GM21381 (cell line): ENCODE data around the gene STRIP2.
"Not testable (repeated sequence)": the region's sequence is repeated elsewhere in the genome, so short reads cannot be mapped to it uniquely, and the experiment has no call there.

Source experiments
- ATAC-seq: cut with Tn5 transposase; IDR thresholded peaks from one replicate; pipeline ENCODE4 v1.9.1; 2021; ENCODE audit warnings: mild to moderate bottlenecking, moderate library complexity; ENCODE audit not compliant: unreplicated experiment

The STRIP2 gene

DNA sequence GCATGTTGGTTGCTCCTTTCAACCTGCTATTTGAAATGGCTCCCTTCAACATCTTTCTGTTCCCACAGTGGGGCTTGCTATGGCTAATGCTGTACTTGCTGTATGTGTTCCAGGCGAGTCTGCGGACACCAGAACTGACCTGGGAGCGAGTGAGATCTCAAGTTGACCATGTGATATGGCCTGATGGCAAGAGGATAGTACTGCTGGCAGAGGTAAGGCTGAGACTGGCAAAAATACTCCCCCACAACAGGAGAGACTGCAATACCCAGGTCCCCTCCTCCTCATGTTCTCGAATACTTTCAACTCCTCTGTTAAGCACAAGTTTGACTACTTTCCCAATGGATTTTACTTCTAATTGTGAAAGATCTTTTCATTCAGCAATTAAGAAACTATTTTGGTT is 11.5 kb upstream of the STRIP2 start:
- ATAC-seq: no peak

DNA sequence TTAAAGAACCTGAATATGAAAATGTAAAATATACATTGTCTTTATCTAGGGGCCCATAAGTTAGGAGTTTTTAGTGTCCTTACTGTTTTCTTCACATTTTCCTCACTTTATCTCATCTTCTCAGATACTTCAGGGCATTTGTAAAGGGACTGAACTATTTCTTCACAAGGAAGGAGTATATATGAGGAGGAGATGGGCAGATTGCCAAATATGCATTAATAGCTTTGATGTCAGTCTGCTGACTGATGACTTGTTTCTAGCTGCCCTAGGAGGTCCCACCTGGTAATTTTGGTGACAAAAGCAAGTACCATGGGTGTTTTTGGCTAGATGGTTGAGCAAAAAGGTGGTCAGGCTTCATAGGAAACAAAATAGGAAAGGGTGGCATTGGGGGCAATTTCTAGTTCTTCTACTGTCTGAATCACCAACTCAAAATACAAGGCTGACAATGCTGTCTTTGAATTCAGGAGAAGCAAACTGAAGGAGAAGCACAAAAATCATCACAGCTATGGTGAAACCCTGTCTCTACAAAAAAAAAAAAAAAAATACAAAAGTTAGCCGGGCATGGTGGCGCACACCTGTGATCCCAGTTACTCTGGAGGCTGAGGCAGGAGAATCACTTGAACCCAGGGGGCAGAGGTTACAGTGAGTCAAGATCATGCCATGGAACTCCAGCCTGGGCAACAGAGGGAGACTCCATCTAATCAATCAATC is 10.4 kb upstream of the STRIP2 start:
- no peak for ATAC-seq

DNA sequence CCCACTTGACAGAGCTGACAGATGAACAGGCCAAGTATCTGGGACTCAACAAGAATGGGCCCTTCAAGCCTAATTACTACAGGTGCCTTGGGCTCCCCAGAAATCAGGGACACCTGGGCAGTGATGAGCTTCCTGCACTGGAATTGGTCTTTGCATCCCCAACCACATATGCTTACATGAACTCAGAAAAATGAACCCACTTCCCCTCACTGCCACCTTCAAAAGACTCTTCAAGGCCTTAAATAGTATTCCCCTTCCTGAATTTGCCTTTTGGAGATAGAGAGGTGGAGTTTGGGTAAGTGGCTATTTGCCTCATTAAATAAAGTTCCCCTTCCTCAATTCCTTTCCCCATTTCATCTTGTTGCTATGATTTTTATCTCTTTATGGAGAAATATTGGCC is 7.8 kb upstream of the STRIP2 start:
- no peak for ATAC-seq

DNA sequence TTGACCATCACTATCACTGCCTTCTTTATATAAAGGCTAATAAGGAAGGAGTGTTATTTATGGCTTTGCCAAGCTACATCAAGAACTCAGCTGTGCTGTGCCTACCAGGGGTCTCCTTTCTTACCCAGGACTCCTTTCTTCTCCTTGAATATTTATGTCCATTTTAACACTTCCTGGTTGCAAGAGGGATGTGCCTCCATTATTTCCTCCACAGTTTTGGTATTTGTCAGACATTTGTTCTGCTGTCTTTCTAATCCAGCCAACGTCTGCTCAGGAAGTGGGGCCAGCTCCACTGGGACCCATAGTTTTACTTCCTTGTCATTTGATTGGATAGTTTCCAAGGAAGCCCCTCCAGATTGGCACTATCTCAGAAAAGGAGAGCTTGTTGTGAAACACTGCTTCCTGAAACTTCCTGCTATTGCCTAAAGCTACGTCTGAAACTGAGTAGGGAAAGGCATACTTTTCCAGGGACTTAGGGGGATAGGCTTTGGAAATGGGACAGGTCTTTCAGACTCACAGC is 6.6 kb upstream of the STRIP2 start:
- ATAC-seq: no peak

DNA sequence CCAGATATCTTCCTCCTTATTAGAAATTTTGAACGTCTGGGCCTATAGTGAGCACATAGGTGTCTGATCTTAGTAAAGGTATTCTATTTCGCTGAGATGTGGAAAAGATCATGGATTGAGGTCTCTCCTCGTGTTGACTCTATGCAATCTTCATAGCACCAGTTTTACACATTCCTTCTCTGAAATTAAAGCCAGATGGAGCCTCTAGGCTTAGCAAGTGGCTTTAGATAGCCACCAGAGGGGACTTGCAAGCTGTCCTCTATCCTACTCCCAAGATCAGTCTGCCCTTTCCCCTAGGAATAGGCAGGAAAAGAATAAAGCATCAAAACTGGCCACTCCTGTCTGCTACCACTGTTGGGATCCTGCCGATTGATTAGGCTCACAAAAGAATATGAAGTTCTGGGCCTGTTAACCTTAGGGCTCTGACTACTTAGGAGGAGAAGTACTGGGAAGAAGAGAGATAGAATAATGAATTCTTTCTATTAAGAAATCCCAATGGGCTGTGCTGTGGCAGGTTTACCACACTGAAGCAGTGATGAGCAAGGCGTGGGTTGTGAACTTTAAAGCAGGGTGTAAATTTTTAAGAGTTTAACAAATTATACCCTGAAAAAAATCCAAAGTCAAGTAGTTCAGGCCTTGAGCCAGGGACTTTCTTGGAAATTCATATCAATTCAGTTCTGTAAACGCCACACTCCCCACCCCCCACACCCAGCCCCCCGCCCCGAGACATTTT is 2.2 kb upstream of the STRIP2 start:
- ATAC-seq: no peak

DNA sequence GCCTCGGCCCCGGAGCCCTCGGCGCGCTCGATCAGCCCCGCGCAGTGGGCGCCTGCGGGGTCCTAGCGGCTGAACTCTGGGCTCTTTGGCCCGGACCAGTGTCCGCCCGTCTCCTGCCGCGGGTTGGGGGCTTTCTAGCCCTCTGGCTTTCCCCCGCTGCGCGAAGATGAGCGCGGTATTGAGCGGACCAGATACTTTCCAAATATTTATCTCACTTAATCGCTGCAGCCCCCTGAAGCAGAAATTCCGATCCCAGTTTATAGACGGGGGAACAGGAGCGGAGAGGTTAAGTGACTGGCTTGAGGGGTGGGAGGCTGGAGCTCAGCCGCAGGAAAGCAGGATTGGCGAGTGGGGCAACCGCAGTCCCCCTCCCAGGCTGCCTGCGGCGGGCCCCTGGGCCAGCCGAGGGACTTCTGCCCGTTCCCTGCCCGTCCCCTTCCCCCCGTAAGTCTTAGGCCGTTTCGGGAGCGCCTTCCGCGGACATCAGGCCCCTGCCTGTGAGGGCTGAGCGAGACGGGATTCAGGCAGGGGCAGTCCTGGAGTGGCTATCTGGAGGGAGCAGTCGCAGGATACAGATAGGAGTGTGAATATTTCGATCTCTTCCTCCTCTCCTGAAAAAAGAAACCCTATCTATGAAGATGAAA is 565 bp downstream of the STRIP2 start:
- ATAC-seq: no peak

DNA sequence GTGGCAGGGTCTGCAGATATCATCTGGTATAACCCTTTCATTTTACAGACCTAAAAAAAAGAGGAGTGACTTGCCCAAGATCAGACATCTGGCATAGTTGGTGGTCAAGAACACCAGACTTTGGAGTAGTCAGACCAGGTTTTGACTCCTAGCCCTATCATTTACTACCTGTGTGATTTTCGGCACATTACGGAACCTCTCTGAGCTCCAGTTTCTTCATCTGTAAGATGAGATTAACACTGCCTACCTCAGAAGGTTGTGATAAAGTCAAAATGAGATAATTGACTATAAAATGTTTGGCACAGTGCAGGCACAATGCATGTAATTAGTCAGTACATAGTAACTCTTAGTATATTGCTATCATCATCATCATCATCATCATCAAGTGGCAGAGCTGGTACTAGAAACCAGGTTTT is 1.2 kb downstream of the STRIP2 start:
- ATAC-seq: no peak

DNA sequence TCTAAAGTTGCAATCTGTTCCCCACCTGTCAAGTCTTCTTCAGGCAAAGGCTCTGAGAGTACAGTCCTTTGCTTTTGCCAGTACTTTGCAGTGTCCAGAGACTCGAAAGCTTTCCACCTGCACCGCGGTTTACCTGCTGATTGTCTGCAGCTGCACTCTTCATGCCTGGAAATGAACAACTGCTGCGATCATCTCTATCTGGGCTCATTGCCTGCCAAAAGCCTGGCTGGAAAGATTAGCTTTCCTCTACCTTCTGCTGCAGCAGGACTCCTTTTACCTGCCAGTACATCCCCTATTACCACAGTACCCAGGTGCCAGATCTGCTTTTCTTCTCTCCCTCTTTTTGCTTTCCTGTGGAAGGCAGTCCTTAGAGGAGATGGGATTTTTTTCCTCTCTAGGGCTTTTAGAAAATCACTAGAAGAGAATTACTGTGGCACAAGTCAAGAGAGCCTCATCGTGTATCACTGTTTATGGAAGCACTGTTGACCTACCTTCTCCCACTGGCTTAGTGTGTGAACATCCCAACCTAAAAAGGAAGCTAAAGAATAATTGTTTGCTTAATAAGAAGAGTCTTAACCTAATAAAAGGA is 2.2 kb downstream of the STRIP2 start:
- ATAC-seq: no peak

DNA sequence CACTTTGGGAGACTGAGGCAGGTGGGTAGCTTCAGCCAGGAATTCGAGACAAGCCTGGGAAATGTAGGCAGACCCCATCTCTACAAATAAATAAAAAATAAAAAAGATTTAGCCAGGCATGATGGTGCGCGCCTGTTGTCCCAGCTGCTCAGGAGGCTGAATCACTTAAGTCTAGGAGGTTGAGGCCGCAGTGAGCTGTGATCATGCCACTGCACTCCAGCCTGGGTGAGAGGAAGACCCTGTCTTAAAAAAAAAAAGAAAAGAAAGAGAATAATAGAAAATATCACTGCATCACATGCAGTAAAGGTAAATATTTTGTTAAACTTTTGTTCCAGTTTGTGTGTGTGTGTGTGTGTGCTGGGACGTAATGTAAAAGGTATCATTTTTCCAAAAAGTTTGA is 3.0 kb downstream of the STRIP2 start:
- ATAC-seq: no peak

DNA sequence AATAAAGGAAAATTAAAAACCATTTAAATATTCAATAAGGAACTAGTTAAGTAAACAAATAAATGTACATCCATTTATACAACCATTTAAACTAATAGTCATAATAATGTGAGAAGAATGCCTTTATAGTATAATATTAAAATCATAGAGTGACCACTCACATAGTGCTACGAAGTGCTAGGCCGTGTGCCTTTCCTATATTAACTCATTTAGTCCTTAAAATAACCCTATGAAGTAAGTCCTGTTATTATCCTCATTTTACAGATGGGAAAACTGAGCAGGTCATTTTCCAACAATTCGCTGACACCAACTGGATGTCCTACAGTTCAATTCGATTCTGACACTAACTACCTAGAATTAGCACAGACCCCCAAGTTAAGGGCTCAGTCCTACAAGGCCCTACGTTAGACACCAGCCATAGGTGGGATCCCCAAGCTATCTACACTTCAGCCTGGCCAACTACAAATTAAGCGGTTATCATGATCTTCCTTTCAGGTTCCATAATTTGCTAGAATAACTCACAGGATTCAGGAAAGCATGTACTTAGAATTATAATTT is 4.1 kb downstream of the STRIP2 start:
- ATAC-seq: no peak

DNA sequence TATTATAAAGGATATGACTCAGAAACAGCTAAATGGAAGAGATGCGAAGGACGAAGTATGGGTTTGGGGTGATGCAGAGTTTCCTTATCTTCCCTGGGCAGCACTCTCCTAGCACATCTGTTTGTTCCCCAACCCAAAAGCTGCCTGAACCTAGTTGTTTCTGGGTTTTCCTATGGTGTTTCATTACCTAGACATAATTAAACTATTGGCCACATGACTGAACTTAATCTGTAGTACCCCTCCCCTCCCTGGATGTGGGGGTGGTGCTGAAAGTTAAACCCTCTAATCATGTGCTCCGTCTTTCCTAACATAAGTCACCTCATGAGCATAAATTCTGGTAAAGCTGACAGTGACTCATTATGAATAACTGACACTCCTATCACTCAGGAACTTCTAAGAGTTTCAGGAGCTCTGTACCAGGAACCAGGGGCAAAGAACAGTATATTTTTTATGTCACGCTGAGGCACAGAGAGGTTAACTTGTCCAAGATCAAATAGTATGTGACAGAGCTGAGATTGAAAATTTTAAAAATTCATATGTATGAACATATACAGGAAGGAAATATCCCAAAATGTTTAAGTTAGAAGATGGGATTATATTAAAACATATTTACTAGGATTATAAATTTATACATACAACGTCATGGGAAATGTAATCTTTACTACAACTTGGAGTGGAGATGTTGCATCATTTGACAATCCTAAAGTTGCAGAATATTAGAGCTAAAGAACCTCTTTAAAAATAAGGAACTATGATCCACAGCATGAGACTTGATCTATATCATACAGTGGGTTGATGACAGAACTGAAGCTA is 4.8 kb downstream of the STRIP2 start:
- no peak for ATAC-seq

DNA sequence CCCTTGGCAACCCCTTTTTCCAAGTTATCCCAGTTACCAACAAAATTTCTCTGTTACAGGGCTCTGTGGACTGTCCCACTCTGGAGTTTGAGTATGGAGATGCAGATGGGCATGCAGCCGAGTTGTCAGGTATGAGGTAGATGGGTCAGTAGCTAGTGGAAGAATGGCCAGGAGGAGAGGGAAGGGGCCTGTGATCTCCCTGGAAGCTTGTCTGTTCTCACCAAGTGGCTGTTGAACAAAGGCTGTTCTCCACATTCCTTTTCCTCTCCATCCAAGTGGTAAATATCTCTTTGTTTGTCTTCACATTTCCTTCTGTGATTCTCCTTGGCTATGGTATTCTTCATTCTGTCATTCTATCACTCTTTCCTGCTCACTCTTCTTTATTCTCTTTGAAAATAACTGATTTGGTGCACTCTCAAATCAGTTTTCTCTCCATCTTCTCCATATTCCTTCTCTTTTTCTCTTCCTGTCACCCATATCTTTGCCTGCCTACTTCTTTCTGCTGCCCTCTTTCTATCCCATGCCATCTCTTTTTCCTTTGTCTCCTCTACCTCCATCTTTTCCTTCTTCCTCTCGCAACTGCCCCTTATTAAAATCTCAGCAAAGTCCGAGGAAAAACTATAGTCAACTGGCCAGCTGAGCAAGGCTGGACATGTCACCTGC is 5.9 kb downstream of the STRIP2 start:
- no peak for ATAC-seq

DNA sequence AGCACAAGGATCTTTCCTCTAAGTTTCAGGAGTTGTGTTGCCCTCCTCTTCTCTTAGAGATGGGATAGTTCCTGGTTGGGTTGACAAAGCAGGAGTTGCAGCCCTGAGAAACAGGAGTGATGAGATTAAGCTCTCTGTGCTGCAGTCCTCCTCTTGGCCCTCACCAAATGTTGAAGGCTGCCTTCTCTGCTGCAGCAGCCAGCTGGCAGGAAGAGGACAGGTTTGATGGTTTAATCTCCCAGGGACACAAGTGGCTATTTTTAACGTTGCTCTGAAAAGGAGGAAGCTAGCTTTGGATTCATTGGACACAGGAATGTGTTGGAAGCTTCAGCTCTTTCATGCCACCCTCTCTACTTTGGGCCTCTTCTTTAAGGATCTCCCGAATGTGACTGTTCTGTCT is 9.4 kb downstream of the STRIP2 start:
- ATAC-seq: no peak

DNA sequence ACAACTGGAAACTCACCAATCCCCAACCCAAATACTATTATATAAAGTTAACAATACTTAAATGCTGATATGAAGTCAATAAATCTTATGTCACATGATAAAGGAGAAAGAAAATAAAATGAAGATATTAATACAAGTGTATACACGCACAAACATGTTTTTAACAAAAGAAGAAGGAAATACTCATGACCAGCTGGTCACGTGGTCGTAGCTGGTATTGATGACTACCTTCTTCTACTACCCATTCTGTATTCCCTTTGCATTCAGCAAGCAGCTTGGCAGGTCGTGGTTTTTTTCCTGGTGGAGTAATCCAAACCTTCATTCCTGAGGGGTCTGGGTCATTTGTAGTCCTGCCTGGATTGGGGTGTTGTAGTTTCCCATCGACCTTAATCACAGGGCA is 10.5 kb downstream of the STRIP2 start:
- not testable (repeated sequence) for ATAC-seq

DNA sequence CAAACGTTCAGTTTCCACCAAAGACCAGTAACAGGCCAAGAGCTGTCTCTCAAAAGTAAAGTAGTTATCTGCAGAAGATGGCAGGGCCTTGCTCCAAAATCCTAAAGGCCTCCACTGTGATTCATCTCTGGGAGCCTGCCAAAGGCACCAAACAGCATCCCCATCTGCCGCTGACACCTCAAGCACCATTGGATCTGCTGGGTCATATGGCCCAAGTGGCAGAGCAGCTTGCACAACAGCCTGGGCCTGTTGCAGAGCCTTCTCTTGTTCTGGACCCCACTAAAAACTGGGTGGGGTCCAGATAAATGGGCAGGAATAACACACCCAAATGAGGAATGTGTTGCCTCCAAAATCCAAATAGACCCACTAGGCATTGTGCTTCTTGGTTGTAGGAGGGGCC is 12.7 kb downstream of the STRIP2 start:
- ATAC-seq: not testable (repeated sequence)

DNA sequence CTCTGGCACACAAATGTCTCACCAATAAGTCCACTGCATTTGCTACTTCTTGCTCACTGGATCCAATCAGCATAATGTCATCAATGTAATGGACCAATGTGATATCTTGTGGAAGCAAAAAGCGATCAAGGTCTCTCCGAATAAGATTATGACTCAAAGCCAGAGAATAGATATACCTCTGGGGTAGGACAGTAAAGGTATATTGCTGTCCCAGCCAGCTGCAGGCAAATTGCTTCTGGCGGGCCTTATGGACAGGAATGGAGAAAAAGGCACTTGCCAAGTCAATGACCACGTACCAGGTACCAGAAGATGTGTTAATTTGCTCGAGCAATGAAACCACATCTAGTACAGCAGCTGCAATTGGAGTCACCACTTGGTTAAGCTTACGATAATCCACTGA is 13.2 kb downstream of the STRIP2 start:
- ATAC-seq: not testable (repeated sequence)

DNA sequence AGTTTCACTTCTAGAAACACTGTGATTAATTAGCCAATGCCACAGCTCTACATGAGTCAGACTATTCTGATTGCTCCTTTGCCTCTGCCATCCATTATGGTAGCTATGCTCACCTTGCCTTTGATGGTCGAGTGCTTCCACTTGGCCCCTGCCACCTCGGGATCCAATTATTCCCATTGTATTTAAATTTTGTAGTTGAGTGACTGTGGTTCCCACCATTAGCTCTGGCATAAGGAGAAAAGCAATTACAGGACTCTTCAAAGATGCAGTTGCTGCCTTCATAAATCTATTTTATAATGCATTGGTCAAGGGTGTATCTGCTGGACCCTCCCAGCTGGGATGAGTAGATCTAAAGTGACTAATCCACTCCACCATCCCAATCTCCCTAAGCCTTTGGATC is 14.4 kb downstream of the STRIP2 start:
- ATAC-seq: not testable (repeated sequence)

DNA sequence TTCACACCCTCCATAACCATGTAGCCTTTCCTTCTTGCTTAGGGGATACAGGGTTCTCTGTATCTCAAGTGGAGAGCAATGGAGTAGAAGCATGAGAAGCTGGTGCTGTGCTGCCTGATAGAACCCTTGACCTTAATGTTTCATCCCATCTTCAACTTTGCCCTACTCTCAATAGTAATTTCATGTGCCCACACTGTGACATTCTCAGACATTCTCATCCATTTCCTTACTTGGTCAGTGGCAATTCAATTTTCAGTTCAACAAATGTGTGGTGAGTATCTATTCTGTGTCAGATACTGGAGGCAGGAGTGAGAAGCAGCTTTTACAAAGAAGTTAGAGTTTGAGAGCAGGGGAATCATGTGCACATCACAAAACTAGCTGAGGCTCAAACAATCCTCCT is 16.1 kb downstream of the STRIP2 start:
- no peak for ATAC-seq

DNA sequence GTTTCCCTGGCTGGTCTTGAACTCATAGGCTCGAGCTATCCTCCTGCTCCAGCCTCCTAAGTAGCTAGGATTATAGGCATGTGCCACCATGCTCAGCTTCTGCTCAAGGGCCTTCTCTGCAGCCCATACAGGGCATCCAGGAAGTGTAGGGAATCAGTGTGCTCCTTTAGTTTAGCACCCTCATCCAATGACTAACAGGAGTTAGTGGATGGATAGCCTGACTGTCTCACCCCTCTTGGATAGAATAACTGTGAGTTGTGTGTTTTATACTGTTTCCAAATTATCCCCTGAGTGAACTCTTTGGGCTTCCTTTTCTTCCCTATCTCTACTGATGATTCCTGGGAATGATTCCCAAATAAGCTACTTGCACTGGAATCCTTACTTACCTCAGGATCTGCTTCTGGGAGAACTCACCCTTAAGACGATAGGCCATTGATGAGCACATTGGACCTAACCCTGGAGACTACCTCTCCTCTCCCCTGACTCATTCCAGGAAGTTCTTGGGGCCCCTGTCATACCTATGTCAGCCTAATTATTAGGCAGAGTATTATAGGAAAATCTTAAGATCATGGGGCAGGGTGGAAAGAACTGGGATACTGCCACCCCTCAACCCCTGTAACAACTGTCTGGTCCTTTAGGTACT is 18.5 kb downstream of the STRIP2 start:
- no peak for ATAC-seq
